NCI-H82 treated with DMSO at 0.1 percent for 48 hours (cell line): Measurements from ENCODE around the gene MEI1.
"Not testable (repeated sequence)": the region's sequence is repeated elsewhere in the genome, so short reads cannot be mapped to it uniquely, and the experiment has no call there.

Experiments used
- DNase-seq: peaks from one replicate; lab custom pipeline; 2025; ENCODE audit not compliant: unreplicated experiment; lab: John Stamatoyannopoulos, UW

The MEI1 gene

GRCh38 chr22:41682033-41682807 lies 17.1 kb upstream of the MEI1 start:
- DNase-seq, result no peak

- DNase-seq, result no peak
Measured at GRCh38 chr22:41683052-41683451, 16.3 kb upstream of the MEI1 start.

- DNase-seq, result no peak
Measured at GRCh38 chr22:41683616-41684015, 15.7 kb upstream of the MEI1 start.

GRCh38 chr22:41684194-41684593 lies 15.1 kb upstream of the MEI1 start:
- no peak for DNase-seq

GRCh38 chr22:41686890-41687289 lies 12.4 kb upstream of the MEI1 start:
- not testable (repeated sequence) for DNase-seq

- DNase-seq, result no peak
Measured at GRCh38 chr22:41687901-41688364, 11.4 kb upstream of the MEI1 start.

GRCh38 chr22:41688365-41689211 lies 10.7 kb upstream of the MEI1 start, which contains the start of gene SNU13:
SNU13 (minus strand) TSS chr22:41688867; CDS start chr22:41688796, 71 bp downstream.
- DNase-seq, result peak; percentile 13

- DNase-seq, result no peak
Measured at GRCh38 chr22:41690476-41690875, 8.8 kb upstream of the MEI1 start.

- DNase-seq, result no peak
Measured at GRCh38 chr22:41695211-41695610, 4.1 kb upstream of the MEI1 start.

- no peak for DNase-seq
Measured at GRCh38 chr22:41696703-41697102, 2.6 kb upstream of the MEI1 start.

GRCh38 chr22:41697126-41697775 lies 2.1 kb upstream of the MEI1 start:
- DNase-seq, result peak; percentile 64

GRCh38 chr22:41700108-41700364 lies 733 bp downstream of the MEI1 start:
- no peak for DNase-seq

GRCh38 chr22:41702763-41703162 lies 3.5 kb downstream of the MEI1 start:
- no peak for DNase-seq

GRCh38 chr22:41709341-41709740 lies 10.0 kb downstream of the MEI1 start:
- no peak for DNase-seq

GRCh38 chr22:41713004-41713403 lies 13.7 kb downstream of the MEI1 start:
- DNase-seq, result no peak

- DNase-seq, result peak; percentile 7
Measured at GRCh38 chr22:41722496-41722895, 23.2 kb downstream of the MEI1 start.

GRCh38 chr22:41725510-41726110 lies 26.3 kb downstream of the MEI1 start:
- no peak for DNase-seq

- no peak for DNase-seq
Measured at GRCh38 chr22:41731609-41732008, 32.3 kb downstream of the MEI1 start.

- DNase-seq, result no peak
Measured at GRCh38 chr22:41732096-41732772, 32.9 kb downstream of the MEI1 start.

GRCh38 chr22:41733241-41733640 lies 33.9 kb downstream of the MEI1 start:
- DNase-seq, result not testable (repeated sequence)

- no peak for DNase-seq
Measured at GRCh38 chr22:41739576-41739975, 40.3 kb downstream of the MEI1 start.
